Measurements from ENCODE around the gene METAP1D.
"Not testable (repeated sequence)": the region's sequence is repeated elsewhere in the genome, so short reads cannot be mapped to it uniquely, and the experiment has no call there.

Gene METAP1D

GRCh38 chr2:172102391-172103359 is 102.9 kb downstream of the METAP1D start, which contains the start of gene DLX2:
DLX2 (minus strand) TSS chr2:172102900; CDS start chr2:172102538, 362 bp downstream.
- peak; percentile 79 for DNase-seq (ENCODE audit: low spot score)

GRCh38 chr2:172103471-172104272 is 103.9 kb downstream of the METAP1D start:
- DNase-seq (ENCODE audit: low spot score) = peak; percentile 60

GRCh38 chr2:172105471-172106107 is 105.8 kb downstream of the METAP1D start:
- DNase-seq (ENCODE audit: low spot score) = no peak

GRCh38 chr2:172106108-172106961 is 106.6 kb downstream of the METAP1D start:
- no peak for DNase-seq (ENCODE audit: low spot score)

- DNase-seq (ENCODE audit: low spot score) = no peak
These were observed 108.2 kb downstream of the METAP1D start for GRCh38 chr2:172107690-172108586.

GRCh38 chr2:172108587-172108930 is 108.8 kb downstream of the METAP1D start:
- no peak for DNase-seq (ENCODE audit: low spot score)

- no peak for DNase-seq (ENCODE audit: low spot score)
These were observed 109.7 kb downstream of the METAP1D start for GRCh38 chr2:172109256-172109987.

- DNase-seq (ENCODE audit: low spot score) = no peak
These were observed 110.4 kb downstream of the METAP1D start for GRCh38 chr2:172109988-172110811.

GRCh38 chr2:172113617-172114016 is 113.9 kb downstream of the METAP1D start:
- DNase-seq (ENCODE audit: low spot score) = no peak

- not testable (repeated sequence) for DNase-seq (ENCODE audit: low spot score)
These were observed 114.4 kb downstream of the METAP1D start for GRCh38 chr2:172114176-172114575.

GRCh38 chr2:172114579-172114978 is 114.8 kb downstream of the METAP1D start:
- no peak for DNase-seq (ENCODE audit: low spot score)

- DNase-seq (ENCODE audit: low spot score) = no peak
These were observed 116.4 kb downstream of the METAP1D start for GRCh38 chr2:172116107-172116506.

- DNase-seq (ENCODE audit: low spot score) = no peak
These were observed 119.3 kb downstream of the METAP1D start for GRCh38 chr2:172119089-172119488.

GRCh38 chr2:172120118-172120517 is 120.4 kb downstream of the METAP1D start:
- DNase-seq (ENCODE audit: low spot score) = no peak

GRCh38 chr2:172128484-172128883 is 128.7 kb downstream of the METAP1D start:
- no peak for DNase-seq (ENCODE audit: low spot score)

- no peak for DNase-seq (ENCODE audit: low spot score)
These were observed 129.7 kb downstream of the METAP1D start for GRCh38 chr2:172129404-172129803.

All from activated CD4-positive, alpha-beta T cell treated with anti-CD3 and anti-CD28 coated beads, Interleukin-2, Interleukin-4, amounts not matched to agents 100 ng/mL and 50 ng/mL, durations not matched to agents 16 hours and 8 hours (primary cell).